Glutamatergic neuron (in vitro differentiated cells): ENCODE measurements around the gene KAT6B. TPM values are rescaled to one million over a fixed set of nuclear protein-coding genes. Genes with fewer than 3 reads are reported as not detected.

Experiments used
- DNase-seq: peaks from one replicate; pipeline ENCODE4 v3.0.0; 2022
- H3K27ac Mint-ChIP-seq: one replicate; pipeline ENCODE4 v1.8.0; 2020; ENCODE audit warnings: mild to moderate bottlenecking, mixed read lengths, inconsistent platforms; ENCODE audit not compliant: unreplicated experiment
- H3K27me3 Mint-ChIP-seq: one replicate; pipeline ENCODE4 v1.8.0; 2020; ENCODE audit warnings: mild to moderate bottlenecking, moderate library complexity, mixed read lengths, inconsistent platforms; ENCODE audit not compliant: unreplicated experiment
- H3K36me3 Mint-ChIP-seq: one replicate; pipeline ENCODE4 v1.8.0; 2020; ENCODE audit warnings: mild to moderate bottlenecking, mixed read lengths, inconsistent platforms; ENCODE audit not compliant: unreplicated experiment
- H3K4me1 Mint-ChIP-seq: one replicate; pipeline ENCODE4 v1.8.0; 2020; ENCODE audit warnings: mild to moderate bottlenecking, low read depth, mixed read lengths, inconsistent platforms; ENCODE audit not compliant: unreplicated experiment
- H3K4me3 Mint-ChIP-seq: one replicate; pipeline ENCODE4 v1.8.0; 2020; ENCODE audit warnings: mild to moderate bottlenecking, mixed read lengths, inconsistent platforms; ENCODE audit not compliant: unreplicated experiment
- H3K9me3 Mint-ChIP-seq: one replicate; pipeline ENCODE4 v1.8.0; 2020; ENCODE audit warnings: mild to moderate bottlenecking, moderate library complexity, mixed read lengths, inconsistent platforms; ENCODE audit not compliant: unreplicated experiment
- CTCF ChIP-seq: fragments of 200-600 bp; sonication (generic); IDR thresholded peaks from one replicate; pipeline ENCODE4 v1.5.0; 2021; ENCODE audit not compliant: partially characterized antibody, unreplicated experiment
- total RNA-seq: library from RNA; stranded (reverse); fragmentation: NEBNext Ultra II Directional; extraction: Animal tissue kit (Norgen Biotek cat#: 25700); gene quantifications from one replicate; pipeline ENCODE4 v1.2.1, GENCODE V29; 2021; ENCODE audit not compliant: unreplicated experiment

KAT6B gene
- total RNA-seq, 1 donor from 2014 or later: 75.3 TPM

GRCh38 chr10:74814797-74815196, 11.6 kb upstream of the KAT6B start:
- no peak for DNase-seq
- Mint-ChIP-seq H3K4me3 (no peak overlapping the region), H3K9me3 (peaks cover 1% of the 10 kb centered on the region), H3K36me3 (peaks cover 5% of the 10 kb centered on the region), H3K4me1 (no peaks in the 10 kb centered on the region), H3K27me3 (no peaks in the 10 kb centered on the region), H3K27ac (no peak overlapping the region)
- TF ChIP-seq CTCF: no peak

- peaks cover 1% of the 10 kb centered on the region for H3K9me3 Mint-ChIP-seq
- TF ChIP-seq CTCF: no peak
- H3K4me3 Mint-ChIP-seq: no peak overlapping the region
- H3K27me3 Mint-ChIP-seq: peaks cover 3% of the 10 kb centered on the region
- H3K36me3 Mint-ChIP-seq: peaks cover 5% of the 10 kb centered on the region
- peaks cover 3% of the 10 kb centered on the region for H3K4me1 Mint-ChIP-seq
- no peak for DNase-seq
- no peak overlapping the region for H3K27ac Mint-ChIP-seq
Measured at GRCh38 chr10:74816824-74817498, 9.4 kb upstream of the KAT6B start.

- H3K36me3 Mint-ChIP-seq: peaks cover 5% of the 10 kb centered on the region
- peaks cover 5% of the 10 kb centered on the region for H3K27me3 Mint-ChIP-seq
- DNase-seq: no peak
- peaks cover 4% of the 10 kb centered on the region for H3K9me3 Mint-ChIP-seq
- H3K4me1 Mint-ChIP-seq: peaks cover 5% of the 10 kb centered on the region
- H3K27ac Mint-ChIP-seq: peak overlapping the region; percentile 38
- H3K4me3 Mint-ChIP-seq: no peak overlapping the region
- TF ChIP-seq CTCF: no peak
Measured at GRCh38 chr10:74821501-74821900, 4.9 kb upstream of the KAT6B start.

GRCh38 chr10:74822101-74822500, 4.3 kb upstream of the KAT6B start:
- H3K27ac Mint-ChIP-seq: no peak overlapping the region
- H3K4me3 Mint-ChIP-seq: no peak overlapping the region
- peaks cover 3% of the 10 kb centered on the region for H3K36me3 Mint-ChIP-seq
- no peak for DNase-seq
- no peak for TF ChIP-seq CTCF
- H3K27me3 Mint-ChIP-seq: peaks cover 5% of the 10 kb centered on the region
- peaks cover 6% of the 10 kb centered on the region for H3K9me3 Mint-ChIP-seq
- peaks cover 5% of the 10 kb centered on the region for H3K4me1 Mint-ChIP-seq

- no peaks in the 10 kb centered on the region for H3K36me3 Mint-ChIP-seq
- no peak overlapping the region for H3K27ac Mint-ChIP-seq
- no peak for TF ChIP-seq CTCF
- H3K4me1 Mint-ChIP-seq: peaks cover 5% of the 10 kb centered on the region
- H3K4me3 Mint-ChIP-seq: no peak overlapping the region
- peaks cover 9% of the 10 kb centered on the region for H3K9me3 Mint-ChIP-seq
- no peak for DNase-seq
- peaks cover 5% of the 10 kb centered on the region for H3K27me3 Mint-ChIP-seq
Measured at GRCh38 chr10:74822521-74823089, 3.8 kb upstream of the KAT6B start.
